Endothelial cell of umbilical vein (primary cell): ENCODE results near the gene ASPSCR1. TPM values are rescaled to one million over a fixed set of nuclear protein-coding genes. Genes with fewer than 3 reads are reported as not detected.

Source experiments
- BruUV-seq: library from RNA; stranded (reverse); fragments of 400-500 nt; replicated peaks from 2 replicates; lab custom pipeline; 2021; lab: Mats Ljungman, UMichigan
- CTCF ChIA-PET: fragments of 300-600, 350-600 bp; sonication (Branson Sonifier 250); formaldehyde crosslinking; loops from one replicate; lab custom pipeline; 2021; ENCODE audit warnings: antibody characterized with exemption, inconsistent platforms; lab: Charles Lee
- POLR2A ChIA-PET: fragments of 300-600, 350-600 bp; sonication (Branson Sonifier 250); formaldehyde crosslinking; loops from one replicate; lab custom pipeline; 2021; ENCODE audit warnings: antibody characterized with exemption, inconsistent platforms; lab: Charles Lee
- DNase-seq: peaks from one replicate; pipeline ENCODE4 v3.0.0-alpha.2; 2011; ENCODE audit warnings: low read depth, low spot score
- FAIRE-seq: peaks from 2 replicates; lab custom pipeline; 2011; peaks lifted over from hg19 to GRCh38; lab: Jason Lieb, UNC
- H2AFZ ChIP-seq: 2 replicates; pipeline ENCODE4 v1.6.0; 2012; ENCODE audit warnings: low read depth, low read length, control low read depth, inconsistent platforms
- H3K27ac ChIP-seq: 2 replicates; pipeline ENCODE4 v1.5.1; 2011; ENCODE audit warnings: low read depth, mild to moderate bottlenecking, control low read depth, low read length, moderate library complexity; ENCODE audit not compliant: insufficient read depth
- H3K27me3 ChIP-seq, 2 experiments: 2 replicates each; pipeline versions ENCODE4 v1.6.0 to v1.6.1; 2011; ENCODE audit warnings: low read length in 2 of 2, mixed read lengths in 1 of 2; ENCODE audit not compliant: control insufficient read depth in 2 of 2, insufficient read depth in 2 of 2
- H3K36me3 ChIP-seq, 2 experiments: 2 replicates in 1 of 2; 3 replicates in 1 of 2; pipeline ENCODE4 v1.5.1; 2011; ENCODE audit warnings: low read length in 2 of 2, mild to moderate bottlenecking in 1 of 2, moderate library complexity in 1 of 2; ENCODE audit not compliant: control insufficient read depth in 2 of 2, insufficient read depth in 2 of 2; ENCODE audit errors: extremely low read depth in 1 of 2
- H3K4me1 ChIP-seq: 3 replicates; pipeline ENCODE4 v1.5.1; 2011; ENCODE audit warnings: mild to moderate bottlenecking, low read length; ENCODE audit not compliant: control insufficient read depth, insufficient read depth; ENCODE audit errors: extremely low read depth
- H3K4me2 ChIP-seq: 2 replicates; pipeline ENCODE4 v1.6.1; 2011; ENCODE audit warnings: low read length, control low read depth, mixed read lengths; ENCODE audit not compliant: insufficient read depth
- H3K4me3 ChIP-seq, 3 experiments: fragments of 200-600 bp in 1 of 3; sonication (generic), shearing (Covaris generic) in 1 of 3; replicated peaks in 1 of 3; 2 replicates each; pipeline ENCODE4 v1.5.1; 2011 to 2016; ENCODE audit warnings: control low read depth in 3 of 3, low read length in 3 of 3, mild to moderate bottlenecking in 2 of 3, inconsistent platforms in 1 of 3, low read depth in 1 of 3, moderate library complexity in 1 of 3; ENCODE audit not compliant: insufficient read depth in 1 of 3
- H3K79me2 ChIP-seq: 2 replicates; pipeline ENCODE4 v1.6.0; 2012; ENCODE audit warnings: low read length, inconsistent platforms; ENCODE audit not compliant: control insufficient read depth, insufficient read depth
- H3K9ac ChIP-seq: replicated peaks from 2 replicates; pipeline ENCODE3; 2011; ENCODE audit warnings: low read length, control low read depth; ENCODE audit not compliant: insufficient read depth; ENCODE audit errors: extremely low read depth
- H3K9me1 ChIP-seq: replicated peaks from 3 replicates; pipeline ENCODE4 v1.6.0; 2011; ENCODE audit warnings: mild to moderate bottlenecking, low read length; ENCODE audit not compliant: control insufficient read depth, insufficient read depth; ENCODE audit errors: extremely low read depth
- H3K9me3 ChIP-seq: replicated peaks from 2 replicates; pipeline ENCODE4 v1.5.1; 2012; ENCODE audit warnings: low read length, inconsistent platforms; ENCODE audit not compliant: control insufficient read depth, insufficient read depth
- H4K20me1 ChIP-seq: replicated peaks from 2 replicates; pipeline ENCODE3; 2011; ENCODE audit warnings: mild to moderate bottlenecking, low read length; ENCODE audit not compliant: control insufficient read depth, insufficient read depth; ENCODE audit errors: extremely low read depth
- CTCF ChIP-seq, 2 donors: IDR thresholded peaks; 1 replicate in 1 of 2; 2 replicates in 1 of 2; pipeline ENCODE4 v1.5.1; 2011; ENCODE audit warnings: low read length in 2 of 2, mild to moderate bottlenecking in 2 of 2, moderate library complexity in 2 of 2, control low read depth in 1 of 2, inconsistent platforms in 1 of 2, low read depth in 1 of 2; ENCODE audit not compliant: insufficient read depth in 1 of 2; ENCODE audit errors: extremely low read depth in 1 of 2
- EZH2 ChIP-seq: IDR thresholded peaks from 2 replicates; pipeline ENCODE4 v1.6.1; 2012; ENCODE audit warnings: borderline replicate concordance, low read depth, mild to moderate bottlenecking, moderate library complexity, low read length, inconsistent platforms; ENCODE audit not compliant: severe bottlenecking
- FOS ChIP-seq: IDR thresholded peaks from 2 replicates; pipeline ENCODE4 v1.6.1; 2011; ENCODE audit warnings: mild to moderate bottlenecking, low read length, moderate library complexity, borderline replicate concordance; ENCODE audit not compliant: insufficient read depth
- GATA2 ChIP-seq: IDR thresholded peaks from 2 replicates; pipeline ENCODE4 v1.7.0; 2011; ENCODE audit warnings: low read depth, mild to moderate bottlenecking, moderate library complexity, mixed read lengths, low read length; ENCODE audit not compliant: insufficient read length, insufficient read depth
- JUN ChIP-seq: IDR thresholded peaks from 2 replicates; pipeline ENCODE4 v1.6.1; 2011; ENCODE audit warnings: borderline replicate concordance, low read depth; ENCODE audit not compliant: insufficient read length, insufficient read depth
- MAX ChIP-seq: IDR thresholded peaks from 2 replicates; pipeline ENCODE4 v1.6.1; 2011; ENCODE audit not compliant: insufficient read depth, insufficient read length
- MYC ChIP-seq: IDR thresholded peaks from one replicate; pipeline ENCODE4 v1.6.1; 2011; ENCODE audit warnings: mild to moderate bottlenecking, low read depth, low read length
- POLR2A ChIP-seq: IDR thresholded peaks from 2 replicates; pipeline ENCODE4 v1.6.1; 2012; ENCODE audit warnings: low read depth, mild to moderate bottlenecking, control low read depth, low read length
- POLR2AphosphoS5 ChIP-seq: IDR thresholded peaks from 2 replicates; pipeline ENCODE4 v1.6.1; 2012; ENCODE audit warnings: low read depth, mild to moderate bottlenecking, control low read depth, low read length, moderate library complexity; ENCODE audit not compliant: insufficient read depth
- dilution Hi-C: fragments of 300-500 bp; cut with MboI; formaldehyde crosslinking; loops from one replicate; pipeline ENCODE4 v1.15.0; 2019; ENCODE audit warnings: low sequenced_read_pairs; ENCODE audit not compliant: extremely low pct_ligation_motif_present
- intact Hi-C: fragments of 100-400 bp; cut with micrococcal nuclease; formaldehyde crosslinking; loops from one replicate; pipeline ENCODE4 v1.10.0; 2022
- polyA plus RNA-seq, 4 experiments: library from polyadenylated mRNA; depleted of rRNA in 3 of 4; stranded (reverse) in 3 of 4; unstranded in 1 of 4; fragments of >200 nt; gene quantifications; 2 replicates each; pipeline versions ENCODE4 v1.2.1 to v1.2.3, GENCODE V29; 2011 to 2012; ENCODE audit warnings: missing spikeins in 1 of 4
- total RNA-seq: library from RNA; stranded (reverse); gene quantifications from 2 replicates; pipeline ENCODE4 v1.2.3, GENCODE V29; 2021

The ASPSCR1 gene
- total and polyA plus RNA-seq, 2 donors (not counting 3 experiments of a cell fraction or from before 2014, with no cell fraction given) = 24.8 to 36.5 TPM

- ChIA-PET POLR2A (no interaction called here), CTCF (interaction anchor here (2.6 kb wide), 1 partner anchor 58 kb away, joined by 345 read pairs; the partner anchor contains the start of genes CENPX and LRRC45)
- no peak overlapping the region for H2AFZ ChIP-seq
- FAIRE-seq (no peak), DNase-seq (no peak)
- H3K4me2 ChIP-seq = no peak overlapping the region
- H3K27ac ChIP-seq = no peak overlapping the region
- dilution Hi-C loops = no loop called here
- no peaks in the 10 kb centered on the region for H3K9me3 ChIP-seq
- no peaks in the 10 kb centered on the region for H4K20me1 ChIP-seq
- TF ChIP-seq EZH2 (peak; percentile 18), MAX (no peak)
- BruUV-seq = no TSS peak
- intact Hi-C loops = no loop called here
- H3K36me3 ChIP-seq = no peaks in the 10 kb centered on the region
- H3K27me3 ChIP-seq = peaks cover 36 to 50% of the 10 kb centered on the region in 2 experiments
- no peaks in the 10 kb centered on the region for H3K4me1 ChIP-seq
- no peak overlapping the region for H3K4me3 ChIP-seq
- H3K9me1 ChIP-seq = no peaks in the 10 kb centered on the region
- no peaks in the 10 kb centered on the region for H3K79me2 ChIP-seq
- no peak overlapping the region for H3K9ac ChIP-seq
These were observed 15.6 kb upstream of the ASPSCR1 start for GRCh38 chr17:81961521-81962498.

GRCh38 chr17:81962499-81963441, 14.7 kb upstream of the ASPSCR1 start:
- intact Hi-C loops = no loop called here
- CTCF ChIA-PET = interaction anchor here (1.0 to 1.1 kb wide), 2 partner anchors 9 to 58 kb away, joined by 3 to 10 read pairs; no protein-coding TSS in a partner anchor

More at GRCh38 chr17:81962499-81963441, 14.7 kb upstream of the ASPSCR1 start:
- Histone ChIP-seq H3K79me2 (no peaks in the 10 kb centered on the region), H3K4me1 (no peaks in the 10 kb centered on the region), H3K4me2 (no peak overlapping the region), H3K27me3 (peaks cover 36 to 52% of the 10 kb centered on the region in 2 experiments), H4K20me1 (no peaks in the 10 kb centered on the region), H2AFZ (no peak overlapping the region), H3K9me1 (no peaks in the 10 kb centered on the region), H3K9me3 (no peaks in the 10 kb centered on the region), H3K36me3 (no peaks in the 10 kb centered on the region), H3K9ac (no peak overlapping the region), H3K27ac (no peak overlapping the region), H3K4me3 (no peak overlapping the region)
- TF ChIP-seq JUN (no peak), MAX (no peak), EZH2 (no peak), GATA2 (no peak), MYC (no peak), POLR2A (no peak), CTCF (IDR thresholded peaks at IDR 0.05; ENCODE audit: extremely low read depth in 1 of 2, insufficient read depth in 1 of 2, low read depth in 1 of 2, low read length in 2 of 2) (no peak), FOS (no peak), POLR2AphosphoS5 (no peak)
- dilution Hi-C loops = no loop called here
- DNase-seq (no peak), FAIRE-seq (no peak)
- no TSS peak for BruUV-seq
- POLR2A ChIA-PET = no interaction called here
